SK-N-SH (cell line): ENCODE measurements around the gene SLIT1.

ENCODE experiments used
- EP300 ChIP-seq, 2 experiments: IDR thresholded peaks; 2 replicates each; pipeline versions ENCODE4 v1.4.0 to v1.6.1; 2012; ENCODE audit warnings: borderline replicate concordance in 1 of 2, low read depth in 1 of 2, low read length in 1 of 2
- RAD21 ChIP-seq: IDR thresholded peaks from 2 replicates; pipeline ENCODE4 v1.6.1; 2012; ENCODE audit warnings: mild to moderate bottlenecking, low read length
- TAF1 ChIP-seq: IDR thresholded peaks from 2 replicates; pipeline ENCODE4 v1.6.1; 2012; ENCODE audit warnings: low read depth, mild to moderate bottlenecking, low read length, moderate library complexity, borderline replicate concordance
- TF ChIP-seq, protein P1 (sequence below): IDR thresholded peaks from 2 replicates; pipeline ENCODE4 v1.6.1; 2012; ENCODE audit warnings: mild to moderate bottlenecking, low read depth, low read length, moderate library complexity

DNA sequence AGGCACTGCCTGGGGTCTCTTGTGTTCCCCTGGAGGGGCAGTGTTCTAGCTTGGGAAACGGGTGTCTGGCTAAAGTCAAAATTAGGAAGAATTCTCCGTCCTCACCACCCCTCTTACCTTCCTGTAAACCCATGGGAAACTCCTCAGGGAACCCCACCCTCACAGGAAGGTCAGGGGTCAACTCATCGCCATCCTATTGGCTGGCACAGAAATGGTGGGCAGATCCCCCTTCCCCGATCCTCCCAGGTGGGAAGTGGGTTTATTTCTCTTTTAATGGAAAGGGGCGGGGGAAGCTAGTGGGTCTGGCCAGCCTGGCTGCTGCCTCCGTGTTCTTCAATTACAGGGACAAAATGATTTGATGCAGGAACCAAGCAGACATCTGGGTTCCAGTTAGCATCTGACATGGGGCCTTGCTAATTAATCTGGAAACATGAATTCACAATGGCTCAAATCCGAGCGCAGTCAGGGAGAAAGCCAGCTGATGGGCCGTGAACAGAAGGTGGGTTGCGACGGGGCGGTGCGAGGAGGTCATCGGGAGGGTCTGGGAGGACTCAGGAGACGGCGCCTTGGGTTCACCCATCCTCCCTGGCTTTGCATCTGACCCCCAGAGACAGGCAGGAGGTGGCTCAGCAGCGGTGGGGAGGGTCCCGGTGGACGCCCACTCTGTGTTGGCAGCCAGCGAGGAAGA, 66.6 kb downstream of the SLIT1 start:
- TF ChIP-seq EP300 (IDR thresholded peaks at IDR 0.05; ENCODE audit: borderline replicate concordance in 1 of 2, low read depth in 1 of 2, low read length in 1 of 2) (no peak), RAD21 (no peak), TAF1 (no peak)
- TF ChIP-seq, protein P1, sequence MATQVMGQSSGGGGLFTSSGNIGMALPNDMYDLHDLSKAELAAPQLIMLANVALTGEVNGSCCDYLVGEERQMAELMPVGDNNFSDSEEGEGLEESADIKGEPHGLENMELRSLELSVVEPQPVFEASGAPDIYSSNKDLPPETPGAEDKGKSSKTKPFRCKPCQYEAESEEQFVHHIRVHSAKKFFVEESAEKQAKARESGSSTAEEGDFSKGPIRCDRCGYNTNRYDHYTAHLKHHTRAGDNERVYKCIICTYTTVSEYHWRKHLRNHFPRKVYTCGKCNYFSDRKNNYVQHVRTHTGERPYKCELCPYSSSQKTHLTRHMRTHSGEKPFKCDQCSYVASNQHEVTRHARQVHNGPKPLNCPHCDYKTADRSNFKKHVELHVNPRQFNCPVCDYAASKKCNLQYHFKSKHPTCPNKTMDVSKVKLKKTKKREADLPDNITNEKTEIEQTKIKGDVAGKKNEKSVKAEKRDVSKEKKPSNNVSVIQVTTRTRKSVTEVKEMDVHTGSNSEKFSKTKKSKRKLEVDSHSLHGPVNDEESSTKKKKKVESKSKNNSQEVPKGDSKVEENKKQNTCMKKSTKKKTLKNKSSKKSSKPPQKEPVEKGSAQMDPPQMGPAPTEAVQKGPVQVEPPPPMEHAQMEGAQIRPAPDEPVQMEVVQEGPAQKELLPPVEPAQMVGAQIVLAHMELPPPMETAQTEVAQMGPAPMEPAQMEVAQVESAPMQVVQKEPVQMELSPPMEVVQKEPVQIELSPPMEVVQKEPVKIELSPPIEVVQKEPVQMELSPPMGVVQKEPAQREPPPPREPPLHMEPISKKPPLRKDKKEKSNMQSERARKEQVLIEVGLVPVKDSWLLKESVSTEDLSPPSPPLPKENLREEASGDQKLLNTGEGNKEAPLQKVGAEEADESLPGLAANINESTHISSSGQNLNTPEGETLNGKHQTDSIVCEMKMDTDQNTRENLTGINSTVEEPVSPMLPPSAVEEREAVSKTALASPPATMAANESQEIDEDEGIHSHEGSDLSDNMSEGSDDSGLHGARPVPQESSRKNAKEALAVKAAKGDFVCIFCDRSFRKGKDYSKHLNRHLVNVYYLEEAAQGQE, result no peak
